ENCODE results near the gene GSTM4.

The GSTM4 gene

DNA sequence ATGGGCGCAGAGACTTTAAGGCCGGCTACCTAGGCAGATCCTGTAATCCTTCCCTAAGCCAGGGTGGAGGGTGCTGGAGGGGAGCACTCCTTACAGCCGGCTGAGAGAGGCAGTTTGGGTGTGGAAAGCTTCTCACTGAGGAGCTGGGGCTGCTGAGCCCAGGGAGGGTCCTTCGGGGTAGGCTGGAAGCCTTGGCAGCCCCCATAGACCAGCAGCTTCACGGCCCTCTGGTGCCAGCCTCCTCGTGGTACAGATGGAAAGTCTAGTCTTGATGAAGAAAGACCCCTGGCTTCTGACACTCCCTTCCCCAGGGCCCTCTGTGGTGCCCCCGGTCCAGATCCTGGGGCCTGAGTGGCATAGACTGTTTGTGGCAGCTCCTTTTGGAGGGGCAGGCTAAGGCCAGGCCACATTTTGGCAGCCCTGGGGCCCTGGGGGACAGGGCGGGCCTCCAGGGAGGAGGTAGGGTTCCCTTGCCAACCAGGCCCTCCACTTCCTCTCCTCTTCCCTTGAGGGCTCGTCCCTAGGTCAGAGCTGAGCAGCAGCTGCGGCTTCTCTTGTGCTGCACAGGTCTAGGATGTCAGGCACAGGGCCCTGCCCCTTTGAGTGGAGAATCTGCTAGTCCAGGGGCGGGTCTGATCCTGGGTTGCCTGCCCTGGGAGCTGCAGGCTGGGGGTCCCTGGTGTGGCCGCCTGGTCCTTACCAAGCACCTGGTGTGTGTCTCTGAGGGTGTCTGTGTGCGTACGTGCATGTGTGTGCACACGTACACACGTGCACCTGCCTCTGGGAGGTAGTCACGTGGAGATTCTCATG, 31.5 kb upstream of the GSTM4 start:
- no peak for DNase-seq (ENCODE audit: low read depth in 2 of 2)

GRCh38 chr1:109625176-109625575, 30.7 kb upstream of the GSTM4 start:
- no peak for DNase-seq (ENCODE audit: low read depth in 2 of 2)

GRCh38 chr1:109625601-109626560, 30.0 kb upstream of the GSTM4 start:
- no peak for DNase-seq (ENCODE audit: low read depth in 2 of 2)

- DNase-seq (ENCODE audit: low read depth in 2 of 2), result no peak
These were observed 29.1 kb upstream of the GSTM4 start for GRCh38 chr1:109626682-109627408.

- no peak for DNase-seq (ENCODE audit: low read depth in 2 of 2)
These were observed 28.1 kb upstream of the GSTM4 start for GRCh38 chr1:109627692-109628399.

DNA sequence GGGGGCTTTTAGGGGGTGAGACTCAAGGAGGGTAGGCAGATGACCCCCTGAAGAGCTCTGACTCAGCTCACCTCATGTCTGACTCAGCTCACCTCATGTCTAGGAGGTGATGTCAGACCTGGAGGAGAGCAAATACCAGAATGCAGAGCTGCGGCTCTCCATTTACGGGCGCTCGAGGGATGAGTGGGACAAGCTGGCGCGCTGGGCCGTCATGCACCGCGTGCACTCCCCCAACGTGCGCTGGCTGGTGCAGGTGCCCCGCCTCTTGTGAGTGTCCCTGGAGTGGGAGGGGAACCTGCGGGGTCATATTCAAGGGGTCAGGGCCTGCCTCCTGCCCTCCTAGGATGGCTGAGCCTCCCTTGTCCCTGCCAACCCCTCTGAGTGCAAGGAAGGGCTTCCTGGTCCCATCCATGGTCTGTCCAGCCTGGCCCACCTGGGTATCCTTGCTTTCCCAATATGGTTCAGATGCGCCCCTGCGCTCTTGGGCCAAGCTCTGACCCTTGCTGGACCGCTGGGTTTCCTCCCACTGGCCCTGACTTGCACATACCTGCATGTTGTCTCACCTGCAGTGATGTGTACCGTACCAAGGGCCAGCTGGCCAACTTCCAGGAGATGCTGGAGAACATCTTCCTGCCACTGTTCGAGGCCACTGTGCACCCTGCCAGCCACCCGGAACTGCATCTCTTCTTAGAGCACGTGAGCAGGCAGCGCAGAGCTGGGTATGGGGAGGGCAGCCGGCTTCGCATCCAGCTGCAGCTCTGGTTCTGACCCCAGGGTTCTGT, 27.2 kb upstream of the GSTM4 start:
- DNase-seq (ENCODE audit: low read depth in 2 of 2), result no peak

DNA sequence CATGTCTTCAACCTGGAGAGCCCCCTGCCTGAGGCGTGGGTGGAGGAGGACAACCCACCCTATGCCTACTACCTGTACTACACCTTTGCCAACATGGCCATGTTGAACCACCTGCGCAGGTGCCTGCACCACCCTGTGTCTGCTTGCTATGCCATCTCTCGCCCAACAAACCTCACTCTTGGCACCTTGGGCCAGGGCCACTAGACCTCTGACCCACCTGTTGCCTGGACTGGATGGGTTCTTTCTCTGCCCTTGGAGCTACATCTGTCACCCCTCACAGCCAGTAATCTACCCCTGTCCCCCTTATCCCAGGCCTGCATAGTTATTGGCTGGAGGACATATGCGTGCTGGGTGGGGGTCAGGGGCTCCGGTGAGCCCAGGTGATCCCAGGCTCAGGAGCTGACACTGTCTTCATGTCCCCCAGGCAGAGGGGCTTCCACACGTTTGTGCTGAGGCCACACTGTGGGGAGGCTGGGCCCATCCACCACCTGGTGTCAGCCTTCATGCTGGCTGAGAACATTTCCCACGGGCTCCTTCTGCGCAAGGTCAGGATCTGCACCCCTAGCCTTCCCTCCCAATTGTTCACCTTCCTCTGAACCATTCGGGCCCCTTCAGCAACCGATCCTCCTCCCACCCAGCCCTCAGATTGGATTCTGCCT, 26.4 kb upstream of the GSTM4 start:
- no peak for DNase-seq (ENCODE audit: low read depth in 2 of 2)

DNA sequence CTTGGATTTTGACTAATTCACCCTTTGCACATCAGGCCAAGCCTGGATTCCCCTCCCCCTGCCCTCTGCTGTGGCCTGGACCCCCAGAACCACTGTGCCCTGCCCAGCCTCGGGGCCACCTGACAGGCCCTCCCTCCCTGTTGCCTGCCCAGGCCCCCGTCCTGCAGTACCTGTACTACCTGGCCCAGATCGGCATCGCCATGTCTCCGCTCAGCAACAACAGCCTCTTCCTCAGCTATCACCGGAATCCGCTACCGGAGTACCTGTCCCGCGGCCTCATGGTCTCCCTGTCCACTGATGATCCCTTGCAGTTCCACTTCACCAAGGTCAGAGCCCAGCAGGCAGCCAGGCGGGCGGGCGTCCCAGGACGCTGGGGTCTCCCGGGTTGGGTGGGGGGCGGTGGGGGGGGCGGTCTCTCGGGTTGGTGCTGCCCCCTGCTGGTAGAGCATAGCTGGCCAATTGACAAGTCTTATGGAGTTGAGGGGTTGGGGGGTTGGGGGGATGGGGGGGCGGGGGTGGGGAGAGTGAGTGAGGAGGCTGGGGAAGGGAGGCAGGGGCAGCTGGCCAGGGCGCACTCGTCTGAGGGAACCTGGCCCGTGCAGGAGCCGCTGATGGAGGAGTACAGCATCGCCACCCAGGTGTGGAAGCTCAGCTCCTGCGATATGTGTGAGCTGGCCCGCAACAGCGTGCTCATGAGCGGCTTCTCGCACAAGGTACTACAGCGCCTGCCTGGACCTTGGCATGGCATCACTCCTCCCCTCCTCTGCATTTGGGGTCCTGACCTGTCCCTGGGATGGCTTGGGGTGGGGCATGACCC, 25.6 kb upstream of the GSTM4 start:
- DNase-seq (ENCODE audit: low read depth in 2 of 2), result no peak

DNA sequence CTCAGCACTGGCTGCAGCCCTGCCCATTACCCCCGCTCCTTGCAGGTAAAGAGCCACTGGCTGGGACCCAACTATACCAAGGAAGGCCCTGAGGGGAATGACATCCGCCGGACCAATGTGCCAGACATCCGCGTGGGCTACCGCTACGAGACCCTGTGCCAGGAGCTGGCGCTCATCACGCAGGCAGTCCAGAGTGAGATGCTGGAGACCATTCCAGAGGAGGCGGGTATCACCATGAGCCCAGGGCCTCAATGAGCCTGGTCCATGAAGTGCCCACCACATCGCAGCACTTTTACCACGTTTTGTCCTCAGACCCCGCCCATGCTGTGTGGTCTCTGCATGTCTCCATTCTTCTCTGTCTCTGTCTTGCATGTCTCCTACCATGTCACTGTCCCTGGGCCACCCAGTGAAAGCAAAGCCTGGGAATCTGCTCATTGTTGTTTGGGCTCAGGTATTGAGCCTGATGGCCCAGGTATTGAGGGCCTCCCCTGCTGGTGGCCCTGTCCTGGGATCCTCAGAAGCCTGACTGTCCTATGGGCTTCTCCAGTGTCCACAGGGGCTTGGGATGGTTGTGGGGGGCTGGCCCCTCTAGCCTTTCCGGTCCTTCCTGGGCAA, 24.9 kb upstream of the GSTM4 start:
- DNase-seq (ENCODE audit: low read depth in 2 of 2), result no peak

GRCh38 chr1:109631513-109632505, 24.1 kb upstream of the GSTM4 start:
- DNase-seq (ENCODE audit: low read depth in 2 of 2), result no peak

GRCh38 chr1:109632671-109633346, 23.1 kb upstream of the GSTM4 start:
- DNase-seq (ENCODE audit: low read depth in 2 of 2), result no peak

DNA sequence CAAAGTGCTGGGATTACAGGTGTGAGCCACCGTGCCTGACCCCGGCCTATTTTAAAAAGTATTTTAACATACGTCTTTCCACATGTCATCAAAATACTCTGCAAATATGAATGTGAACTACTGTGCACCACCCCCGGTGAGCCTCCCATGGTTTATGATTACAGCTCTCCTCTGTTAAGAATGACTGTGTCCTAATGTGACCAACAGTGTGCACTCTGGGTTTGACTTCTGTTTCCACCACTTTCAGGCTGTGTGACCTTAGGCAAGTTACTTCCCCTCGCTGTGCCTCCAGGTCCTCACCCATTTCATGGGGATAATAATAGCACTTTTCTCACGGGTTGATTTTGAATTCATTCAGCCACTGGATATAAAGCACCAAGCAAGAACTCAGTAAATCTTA, 21.6 kb upstream of the GSTM4 start:
- DNase-seq (ENCODE audit: low read depth in 2 of 2), result no peak

GRCh38 chr1:109634771-109635750, 20.8 kb upstream of the GSTM4 start:
- DNase-seq (ENCODE audit: low read depth in 2 of 2), result no peak

DNA sequence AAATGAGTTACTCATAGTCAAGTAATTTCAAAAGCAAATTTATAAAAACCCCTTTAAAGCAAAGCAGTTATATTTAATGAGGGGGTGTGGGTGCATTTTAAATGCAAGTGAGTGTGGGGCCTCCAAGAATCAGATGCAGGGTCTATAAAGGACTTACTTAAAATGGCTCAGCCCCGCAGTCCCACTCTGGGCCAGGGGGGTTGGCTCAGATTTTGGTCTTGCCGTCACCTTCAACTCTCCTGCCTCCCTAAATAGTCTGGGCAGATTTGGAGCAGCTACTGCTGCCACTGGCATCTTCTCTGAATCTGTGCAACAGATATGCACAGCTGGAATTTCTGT, 20.1 kb upstream of the GSTM4 start:
- DNase-seq (ENCODE audit: low read depth in 2 of 2), result no peak

DNA sequence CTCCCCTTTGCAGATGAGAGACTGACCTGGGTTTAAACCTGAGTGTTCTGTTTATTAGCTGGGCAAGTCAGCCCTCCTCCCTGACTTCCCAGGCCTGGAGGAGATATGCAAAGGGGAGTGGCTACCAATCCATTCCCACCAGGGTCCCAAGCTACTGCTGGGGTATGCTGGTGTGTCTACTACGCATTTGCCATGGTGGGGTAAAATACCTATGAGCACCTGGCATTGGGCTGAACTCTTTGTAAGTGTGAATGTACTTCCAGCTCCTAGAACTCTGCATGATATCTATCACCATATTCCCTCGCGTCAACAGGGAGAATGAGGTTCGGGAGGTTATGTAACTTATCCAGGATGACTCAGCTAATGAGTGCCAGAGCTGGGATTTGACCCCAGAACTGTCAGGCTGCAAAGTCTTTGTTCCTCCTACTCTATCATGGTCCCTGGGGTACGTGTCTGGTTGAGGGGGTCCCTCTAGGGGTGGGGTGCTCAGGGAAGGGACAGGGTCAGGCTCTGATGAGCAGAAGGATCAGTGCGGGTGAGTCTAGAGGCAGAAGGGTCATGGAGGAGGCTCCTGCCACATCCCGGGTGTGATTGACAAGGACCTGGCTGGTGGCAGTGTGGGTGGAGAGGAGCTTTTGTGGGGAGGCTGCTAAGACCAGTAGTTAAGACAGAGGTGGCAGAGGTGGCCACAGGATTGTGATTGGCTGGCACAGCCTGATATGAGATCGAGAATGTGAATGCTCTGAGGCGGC, 19.5 kb upstream of the GSTM4 start:
- DNase-seq (ENCODE audit: low read depth in 2 of 2), result no peak

All from stimulated activated CD8-positive, alpha-beta memory T cell treated with anti-CD3 and anti-CD28 coated beads, Interleukin-15, amount 100 ng/mL, for 48 hours (primary cell).